Measurements from ENCODE around the gene ADARB2.

DNA sequence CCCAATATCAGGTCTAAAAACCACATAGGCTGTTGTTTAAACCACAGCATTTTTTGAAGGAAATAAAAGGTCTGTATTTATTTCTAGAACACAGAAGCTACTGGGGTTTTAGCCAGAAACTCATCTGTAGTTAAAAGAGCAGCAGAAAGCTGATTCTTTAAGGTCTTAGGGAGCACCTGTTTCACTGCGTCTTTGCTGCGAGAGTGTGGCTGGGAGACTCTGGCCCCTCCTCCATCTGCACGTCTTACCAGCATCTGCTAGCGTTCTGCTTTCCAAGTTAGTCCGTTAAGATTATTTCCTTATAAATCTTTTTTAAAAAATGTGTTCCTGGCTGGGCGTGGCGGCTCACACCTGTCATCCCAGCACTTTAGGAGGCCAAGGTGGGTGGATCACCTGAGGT, 95.9 kb downstream of the ADARB2 start:
- TF ChIP-seq, protein P1, sequence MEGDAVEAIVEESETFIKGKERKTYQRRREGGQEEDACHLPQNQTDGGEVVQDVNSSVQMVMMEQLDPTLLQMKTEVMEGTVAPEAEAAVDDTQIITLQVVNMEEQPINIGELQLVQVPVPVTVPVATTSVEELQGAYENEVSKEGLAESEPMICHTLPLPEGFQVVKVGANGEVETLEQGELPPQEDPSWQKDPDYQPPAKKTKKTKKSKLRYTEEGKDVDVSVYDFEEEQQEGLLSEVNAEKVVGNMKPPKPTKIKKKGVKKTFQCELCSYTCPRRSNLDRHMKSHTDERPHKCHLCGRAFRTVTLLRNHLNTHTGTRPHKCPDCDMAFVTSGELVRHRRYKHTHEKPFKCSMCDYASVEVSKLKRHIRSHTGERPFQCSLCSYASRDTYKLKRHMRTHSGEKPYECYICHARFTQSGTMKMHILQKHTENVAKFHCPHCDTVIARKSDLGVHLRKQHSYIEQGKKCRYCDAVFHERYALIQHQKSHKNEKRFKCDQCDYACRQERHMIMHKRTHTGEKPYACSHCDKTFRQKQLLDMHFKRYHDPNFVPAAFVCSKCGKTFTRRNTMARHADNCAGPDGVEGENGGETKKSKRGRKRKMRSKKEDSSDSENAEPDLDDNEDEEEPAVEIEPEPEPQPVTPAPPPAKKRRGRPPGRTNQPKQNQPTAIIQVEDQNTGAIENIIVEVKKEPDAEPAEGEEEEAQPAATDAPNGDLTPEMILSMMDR (IDR thresholded peaks at IDR 0.05): no peak
- no peak for TF ChIP-seq POLR2A (IDR thresholded peaks at IDR 0.05)

Data from testis (tissue), 2 donors.